ENCODE results near the gene BNC2. TPM values are rescaled to one million over a fixed set of nuclear protein-coding genes. Genes with fewer than 3 reads are reported as not detected.

The BNC2 gene
- total and polyA plus RNA-seq, 2 donors = 1.8 to 3.9 TPM

DNA sequence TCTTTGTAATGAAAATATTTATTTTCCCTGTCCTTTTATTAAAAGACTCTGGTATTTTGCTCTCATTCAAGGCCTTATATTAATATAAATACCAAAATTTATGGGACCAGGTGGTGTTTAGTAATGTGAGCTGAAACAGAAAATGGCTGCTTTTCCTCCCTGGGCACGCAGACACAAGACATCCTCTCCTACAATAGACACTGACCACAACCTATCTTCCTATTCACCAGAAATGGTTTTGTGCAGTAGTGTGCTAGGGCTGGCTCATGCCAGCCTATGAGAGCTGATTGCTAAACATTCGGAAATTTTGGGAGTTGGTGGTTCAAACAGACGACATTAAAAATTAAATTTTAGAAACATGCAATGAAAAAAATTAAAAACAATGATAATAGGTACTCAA lies 338.2 kb downstream of the BNC2 start:
- Histone ChIP-seq H3K4me3 (ENCODE audit: low read length in 2 of 2) (no peak overlapping the region), H3K27ac (ENCODE audit: low read depth in 1 of 2, low read length in 1 of 2) (no peak overlapping the region), H3K27me3 (ENCODE audit: control insufficient read depth in 2 of 2, insufficient read depth in 1 of 2, low read length in 1 of 2) (no peaks in the 10 kb centered on the region), H3K9me3 (ENCODE audit: control insufficient read depth in 2 of 2, insufficient read depth in 1 of 2, low read length in 1 of 2) (no peaks in the 10 kb centered on the region), H3K4me1 (ENCODE audit: control insufficient read depth in 2 of 2, insufficient read depth in 2 of 2, low read length in 2 of 2) (no peaks in the 10 kb centered on the region), H3K36me3 (ENCODE audit: control insufficient read depth in 2 of 2, insufficient read depth in 2 of 2, low read length in 1 of 2) (no peaks in the 10 kb centered on the region)
- DNase-seq (ENCODE audit: low read depth in 6 of 9, low spot score in 9 of 9) = no peak
- 90% methylated on average over 3 of the region's 3 CpGs for WGBS

DNA sequence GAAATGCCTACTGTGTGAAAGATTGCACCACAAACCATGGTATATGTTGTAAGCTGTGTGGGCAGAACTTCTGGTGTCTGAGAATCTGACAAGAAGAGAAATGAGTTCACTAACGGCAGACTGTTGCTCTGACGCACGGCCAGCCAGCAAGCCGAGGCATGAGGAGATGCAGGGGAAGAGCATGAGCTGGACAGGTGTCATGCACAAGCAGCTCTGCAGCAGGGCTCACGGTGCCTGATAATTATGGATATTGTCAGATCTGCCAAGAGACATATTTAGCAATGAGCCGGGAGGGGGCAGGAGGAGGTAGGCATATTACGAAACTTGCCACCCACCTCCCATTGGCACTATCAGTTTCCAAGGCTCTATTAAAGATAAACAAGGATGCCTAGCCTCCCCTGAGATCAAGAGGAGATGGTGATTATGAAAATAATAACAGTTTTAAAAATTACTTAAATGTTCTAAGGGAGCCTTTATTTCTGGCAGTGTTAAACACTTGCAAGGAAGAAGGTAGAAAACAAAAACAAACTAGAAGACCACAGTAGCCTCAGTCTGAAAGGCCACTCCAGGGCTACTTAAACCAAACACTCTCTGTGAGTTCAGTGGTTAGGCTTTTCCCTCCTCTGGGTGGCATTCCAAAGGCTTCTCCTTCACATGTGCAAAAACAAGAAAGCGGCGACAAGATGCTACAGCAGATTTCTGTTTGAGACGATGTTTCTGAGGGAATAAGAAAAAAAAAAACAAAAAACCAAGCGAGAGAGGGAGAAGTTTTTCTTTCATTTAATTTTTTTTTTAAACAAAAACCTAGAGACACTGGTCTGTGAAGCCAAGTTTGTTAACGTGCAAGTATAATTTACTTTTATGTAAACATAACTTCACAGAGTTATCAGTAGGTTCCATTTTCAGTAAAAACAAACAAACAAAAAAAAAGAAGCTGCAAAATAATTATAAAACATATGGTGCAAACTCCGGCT lies 339.5 kb downstream of the BNC2 start:
- Histone ChIP-seq H3K27me3 (ENCODE audit: control insufficient read depth in 2 of 2, insufficient read depth in 1 of 2, low read length in 1 of 2) (no peaks in the 10 kb centered on the region), H3K36me3 (ENCODE audit: control insufficient read depth in 2 of 2, insufficient read depth in 2 of 2, low read length in 1 of 2) (no peaks in the 10 kb centered on the region), H3K4me3 (ENCODE audit: low read length in 2 of 2) (no peak overlapping the region), H3K27ac (ENCODE audit: low read depth in 1 of 2, low read length in 1 of 2) (no peak overlapping the region), H3K4me1 (ENCODE audit: control insufficient read depth in 2 of 2, insufficient read depth in 2 of 2, low read length in 2 of 2) (no peaks in the 10 kb centered on the region), H3K9me3 (ENCODE audit: control insufficient read depth in 2 of 2, insufficient read depth in 1 of 2, low read length in 1 of 2) (no peaks in the 10 kb centered on the region)
- WGBS = 95% methylated on average over 13 of the region's 13 CpGs
- DNase-seq (ENCODE audit: low read depth in 6 of 9, low spot score in 9 of 9) = no peak

DNA sequence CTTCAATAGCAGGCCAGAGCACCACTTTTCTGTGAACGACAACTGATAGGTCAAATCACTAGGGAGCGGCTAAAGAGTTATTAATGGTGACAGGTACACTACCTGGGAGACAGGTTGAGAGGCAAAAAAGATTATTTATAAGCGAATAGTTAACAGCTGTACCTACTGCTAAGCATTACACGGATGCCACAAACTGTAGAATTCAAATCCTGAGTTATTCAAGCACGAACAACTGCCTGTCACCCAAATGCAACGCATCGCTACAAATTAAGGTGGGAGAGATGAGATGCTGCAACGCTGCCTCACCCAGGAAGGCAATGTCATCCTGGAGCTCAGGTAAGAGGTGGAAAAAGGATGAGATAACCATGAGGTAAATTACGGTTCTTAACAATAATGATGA lies 342.9 kb downstream of the BNC2 start:
- Histone ChIP-seq H3K9me3 (ENCODE audit: control insufficient read depth in 2 of 2, insufficient read depth in 1 of 2, low read length in 1 of 2) (no peaks in the 10 kb centered on the region), H3K4me3 (ENCODE audit: low read length in 2 of 2) (no peak overlapping the region), H3K27me3 (ENCODE audit: control insufficient read depth in 2 of 2, insufficient read depth in 1 of 2, low read length in 1 of 2) (no peaks in the 10 kb centered on the region), H3K27ac (ENCODE audit: low read depth in 1 of 2, low read length in 1 of 2) (no peak overlapping the region), H3K36me3 (ENCODE audit: control insufficient read depth in 2 of 2, insufficient read depth in 2 of 2, low read length in 1 of 2) (no peaks in the 10 kb centered on the region), H3K4me1 (ENCODE audit: control insufficient read depth in 2 of 2, insufficient read depth in 2 of 2, low read length in 2 of 2) (no peaks in the 10 kb centered on the region)
- DNase-seq (ENCODE audit: low read depth in 6 of 9, low spot score in 9 of 9) = no peak
- WGBS = 97% methylated on average over 9 of the region's 9 CpGs

DNA sequence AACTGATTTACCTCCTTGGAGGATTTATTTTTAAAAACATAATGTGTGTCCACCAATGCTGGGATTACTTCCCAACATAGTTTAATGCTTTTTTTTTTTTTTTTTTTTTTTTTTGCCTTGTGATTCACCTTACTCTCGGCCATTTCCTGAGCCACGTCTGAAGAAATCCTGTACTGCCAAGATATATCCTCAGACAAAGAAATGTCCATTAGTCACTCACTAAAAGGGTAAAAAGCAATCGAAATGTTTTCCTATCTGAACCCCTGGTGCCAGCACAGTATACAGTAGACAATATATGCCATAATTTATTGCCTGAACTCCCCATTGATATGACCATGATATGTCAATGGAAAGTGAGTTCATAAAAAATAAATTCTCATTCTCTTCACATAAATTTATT lies 344.1 kb downstream of the BNC2 start:
- 90% methylated on average over 3 of the region's 3 CpGs for WGBS

DNA sequence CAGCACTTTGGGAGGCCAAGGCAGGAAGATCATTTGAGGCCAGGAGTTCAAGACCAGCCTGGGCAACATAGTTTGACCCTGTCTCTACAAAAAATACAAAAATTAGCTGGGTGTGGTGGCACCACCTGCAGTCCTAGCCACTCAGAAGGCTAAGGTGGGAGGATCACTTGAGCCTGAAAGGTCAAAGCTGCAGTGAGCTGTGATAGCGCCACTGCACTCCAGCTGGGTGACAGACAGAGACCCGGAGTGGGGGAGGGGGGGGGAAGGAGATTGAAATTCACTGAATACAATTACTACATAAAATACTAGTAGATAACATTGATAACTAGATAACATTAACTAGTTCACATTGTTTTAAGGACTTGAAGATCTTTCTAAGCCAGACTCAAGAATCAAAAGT lies 345.6 kb downstream of the BNC2 start:
- no peak overlapping the region for H3K4me3 ChIP-seq (ENCODE audit: low read length in 2 of 2)
- no peak overlapping the region for H3K27ac ChIP-seq (ENCODE audit: low read depth in 1 of 2, low read length in 1 of 2)
- no peaks in the 10 kb centered on the region for H3K9me3 ChIP-seq (ENCODE audit: control insufficient read depth in 2 of 2, insufficient read depth in 1 of 2, low read length in 1 of 2)
- H3K4me1 ChIP-seq (ENCODE audit: control insufficient read depth in 2 of 2, insufficient read depth in 2 of 2, low read length in 2 of 2) = no peaks in the 10 kb centered on the region
- WGBS = 98% methylated on average over 2 of the region's 2 CpGs
- no peak for DNase-seq (ENCODE audit: low read depth in 6 of 9, low spot score in 9 of 9)
- H3K27me3 ChIP-seq (ENCODE audit: control insufficient read depth in 2 of 2, insufficient read depth in 1 of 2, low read length in 1 of 2) = no peaks in the 10 kb centered on the region
- no peaks in the 10 kb centered on the region for H3K36me3 ChIP-seq (ENCODE audit: control insufficient read depth in 2 of 2, insufficient read depth in 2 of 2, low read length in 1 of 2)

More for the DNA sequence above, 344.1 kb downstream of the BNC2 start:
- Histone ChIP-seq H3K4me1 (ENCODE audit: control insufficient read depth in 2 of 2, insufficient read depth in 2 of 2, low read length in 2 of 2) (no peaks in the 10 kb centered on the region), H3K27ac (ENCODE audit: low read depth in 1 of 2, low read length in 1 of 2) (no peak overlapping the region), H3K27me3 (ENCODE audit: control insufficient read depth in 2 of 2, insufficient read depth in 1 of 2, low read length in 1 of 2) (no peaks in the 10 kb centered on the region), H3K9me3 (ENCODE audit: control insufficient read depth in 2 of 2, insufficient read depth in 1 of 2, low read length in 1 of 2) (no peaks in the 10 kb centered on the region), H3K36me3 (ENCODE audit: control insufficient read depth in 2 of 2, insufficient read depth in 2 of 2, low read length in 1 of 2) (no peaks in the 10 kb centered on the region), H3K4me3 (ENCODE audit: low read length in 2 of 2) (no peak overlapping the region)
- DNase-seq (ENCODE audit: low read depth in 6 of 9, low spot score in 9 of 9) = no peak

DNA sequence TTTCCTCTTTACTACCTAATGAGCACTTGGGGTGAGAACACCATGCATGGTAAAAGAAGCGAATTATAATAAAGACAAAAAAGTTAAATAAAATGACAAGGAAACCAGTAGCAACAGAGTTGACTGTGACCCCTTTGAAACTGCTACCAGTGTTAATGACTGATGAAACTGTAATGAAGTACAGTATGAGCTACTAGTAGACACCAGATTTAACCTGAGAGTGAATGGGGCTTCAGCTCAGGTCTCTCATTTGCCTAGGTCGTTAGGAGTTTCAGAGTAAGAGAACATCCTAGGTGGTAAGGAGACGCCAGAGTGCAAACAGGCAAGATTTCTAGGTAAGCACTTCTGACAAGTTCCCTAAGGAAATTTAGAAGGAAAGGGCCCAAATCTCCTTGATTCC lies 346.4 kb downstream of the BNC2 start:
- WGBS = 93% methylated on average over 3 of the region's 3 CpGs
- Histone ChIP-seq H3K27ac (ENCODE audit: low read depth in 1 of 2, low read length in 1 of 2) (no peak overlapping the region), H3K27me3 (ENCODE audit: control insufficient read depth in 2 of 2, insufficient read depth in 1 of 2, low read length in 1 of 2) (no peaks in the 10 kb centered on the region), H3K4me1 (ENCODE audit: control insufficient read depth in 2 of 2, insufficient read depth in 2 of 2, low read length in 2 of 2) (no peaks in the 10 kb centered on the region), H3K36me3 (ENCODE audit: control insufficient read depth in 2 of 2, insufficient read depth in 2 of 2, low read length in 1 of 2) (no peaks in the 10 kb centered on the region), H3K4me3 (ENCODE audit: low read length in 2 of 2) (no peak overlapping the region), H3K9me3 (ENCODE audit: control insufficient read depth in 2 of 2, insufficient read depth in 1 of 2, low read length in 1 of 2) (no peaks in the 10 kb centered on the region)
- DNase-seq (ENCODE audit: low read depth in 6 of 9, low spot score in 9 of 9) = no peak

DNA sequence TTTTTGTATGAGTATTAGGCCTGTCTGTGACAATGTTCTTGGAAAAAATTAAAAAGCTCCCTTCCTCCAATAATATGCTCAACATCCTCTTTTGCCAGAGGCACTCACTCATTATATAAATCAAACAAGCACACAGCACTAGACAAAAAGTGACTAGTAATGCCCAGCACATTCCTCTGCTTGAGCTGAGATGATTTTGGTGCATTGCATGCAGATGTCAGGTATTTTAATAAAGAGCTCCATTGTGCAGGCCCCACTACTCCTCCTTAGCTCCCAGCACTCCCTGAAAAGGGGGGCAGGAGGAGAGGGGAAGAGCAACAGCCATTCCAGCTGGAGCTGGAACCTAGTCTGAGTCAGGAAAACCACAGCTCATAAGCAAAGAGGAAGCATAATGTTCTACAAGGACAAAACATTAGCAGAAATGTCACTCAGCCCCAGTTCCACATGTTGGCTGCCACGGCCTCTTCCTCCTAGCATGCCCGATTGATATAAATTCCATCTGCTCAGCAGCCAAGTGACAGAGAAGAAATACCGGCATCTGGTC lies 348.5 kb downstream of the BNC2 start:
- H3K27me3 ChIP-seq (ENCODE audit: control insufficient read depth in 2 of 2, insufficient read depth in 1 of 2, low read length in 1 of 2) = no peaks in the 10 kb centered on the region
- no peak overlapping the region for H3K4me3 ChIP-seq (ENCODE audit: low read length in 2 of 2)
- WGBS = 12% methylated on average over 3 of the region's 3 CpGs
- no peaks in the 10 kb centered on the region for H3K36me3 ChIP-seq (ENCODE audit: control insufficient read depth in 2 of 2, insufficient read depth in 2 of 2, low read length in 1 of 2)
- no peaks in the 10 kb centered on the region for H3K9me3 ChIP-seq (ENCODE audit: control insufficient read depth in 2 of 2, insufficient read depth in 1 of 2, low read length in 1 of 2)
- no peak overlapping the region for H3K27ac ChIP-seq (ENCODE audit: low read depth in 1 of 2, low read length in 1 of 2)
- peak in 1 of 9 donors; percentile 16 for DNase-seq (ENCODE audit: low read depth in 6 of 9, low spot score in 9 of 9)
- peaks cover 0 to 2% of the 10 kb centered on the region in 2 donors for H3K4me1 ChIP-seq (ENCODE audit: control insufficient read depth in 2 of 2, insufficient read depth in 2 of 2, low read length in 2 of 2)

DNA sequence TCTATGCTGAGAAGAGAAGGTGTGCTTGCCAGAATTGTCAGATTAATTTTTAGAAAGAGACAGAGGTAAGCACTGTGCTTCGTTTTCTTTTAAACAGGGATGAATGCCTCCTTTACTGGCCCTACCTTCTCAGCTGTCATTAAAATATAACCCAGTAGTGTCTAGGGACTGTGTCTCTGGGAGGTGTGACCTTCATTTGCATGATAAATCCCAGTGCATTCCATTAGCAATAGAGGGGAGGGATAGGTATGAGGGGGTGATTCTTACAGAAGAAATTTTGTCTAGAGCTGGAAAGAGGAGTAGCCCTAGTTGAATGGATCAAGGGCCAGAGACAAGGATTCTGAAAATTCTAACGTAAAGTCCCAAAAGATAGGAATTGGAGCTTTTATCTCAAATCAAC lies 351.5 kb downstream of the BNC2 start:
- DNase-seq (ENCODE audit: low read depth in 6 of 9, low spot score in 9 of 9) = no peak
- H3K27me3 ChIP-seq (ENCODE audit: control insufficient read depth in 2 of 2, insufficient read depth in 1 of 2, low read length in 1 of 2) = no peaks in the 10 kb centered on the region
- 94% methylated on average over 2 of the region's 2 CpGs for WGBS
- H3K36me3 ChIP-seq (ENCODE audit: control insufficient read depth in 2 of 2, insufficient read depth in 2 of 2, low read length in 1 of 2) = no peaks in the 10 kb centered on the region
- H3K4me1 ChIP-seq (ENCODE audit: control insufficient read depth in 2 of 2, insufficient read depth in 2 of 2, low read length in 2 of 2) = peaks cover 0 to 16% of the 10 kb centered on the region in 2 donors
- no peak overlapping the region for H3K27ac ChIP-seq (ENCODE audit: low read depth in 1 of 2, low read length in 1 of 2)
- H3K9me3 ChIP-seq (ENCODE audit: control insufficient read depth in 2 of 2, insufficient read depth in 1 of 2, low read length in 1 of 2) = no peaks in the 10 kb centered on the region
- H3K4me3 ChIP-seq (ENCODE audit: low read length in 2 of 2) = no peak overlapping the region

DNA sequence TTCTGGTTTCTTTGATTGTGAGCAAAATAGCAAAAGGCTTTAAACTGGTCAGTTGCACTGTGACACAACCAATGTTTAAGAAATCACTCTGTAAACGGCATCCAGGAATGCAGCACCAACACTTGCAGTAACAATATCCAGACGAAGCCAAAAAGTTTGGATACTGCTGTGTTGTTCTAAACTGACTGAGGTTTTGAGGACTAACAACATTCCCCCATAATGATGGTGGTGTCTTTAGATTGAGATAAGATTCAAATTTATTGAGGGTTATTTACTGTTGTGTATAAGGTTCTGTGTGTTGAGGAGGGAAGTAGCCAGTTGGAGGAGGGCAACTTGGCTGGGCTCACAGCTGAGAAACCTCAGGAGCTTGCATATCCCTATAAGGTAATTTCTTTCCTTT lies 353.6 kb downstream of the BNC2 start:
- DNase-seq (ENCODE audit: low read depth in 6 of 9, low spot score in 9 of 9) = no peak
- Histone ChIP-seq H3K9me3 (ENCODE audit: control insufficient read depth in 2 of 2, insufficient read depth in 1 of 2, low read length in 1 of 2) (no peaks in the 10 kb centered on the region), H3K27me3 (ENCODE audit: control insufficient read depth in 2 of 2, insufficient read depth in 1 of 2, low read length in 1 of 2) (no peaks in the 10 kb centered on the region), H3K4me3 (ENCODE audit: low read length in 2 of 2) (no peak overlapping the region), H3K4me1 (ENCODE audit: control insufficient read depth in 2 of 2, insufficient read depth in 2 of 2, low read length in 2 of 2) (peaks cover 0 to 16% of the 10 kb centered on the region in 2 donors), H3K27ac (ENCODE audit: low read depth in 1 of 2, low read length in 1 of 2) (no peak overlapping the region), H3K36me3 (ENCODE audit: control insufficient read depth in 2 of 2, insufficient read depth in 2 of 2, low read length in 1 of 2) (no peaks in the 10 kb centered on the region)
- WGBS = 94% methylated on average over 2 of the region's 2 CpGs

Data from thymus (tissue), 11 donors.